IMR-90 (cell line): Measurements from ENCODE around the gene PDXDC1.
"Not testable (repeated sequence)": the region's sequence is repeated elsewhere in the genome, so short reads cannot be mapped to it uniquely, and the experiment has no call there.

ENCODE experiments used
- NFE2L2 ChIP-seq: fragments of 150-350 bp; IDR thresholded peaks from 2 replicates; pipeline ENCODE4 v1.6.1; 2016; ENCODE audit warnings: low read depth, mild to moderate bottlenecking, low read length
- POLR2A ChIP-seq: IDR thresholded peaks from 2 replicates; pipeline ENCODE4 v1.6.1; 2012; ENCODE audit warnings: mild to moderate bottlenecking, low read depth, low read length
- RAD21 ChIP-seq: IDR thresholded peaks from 2 replicates; pipeline ENCODE4 v1.6.1; 2012; ENCODE audit warnings: low read length, improper control_type of control experiment
- TF ChIP-seq, protein P1 (sequence below): conservative IDR thresholded peaks from 2 replicates; pipeline ENCODE4 v1.5.1; 2012; ENCODE audit warnings: mild to moderate bottlenecking, low read depth, low read length, improper control_type of control experiment

DNA sequence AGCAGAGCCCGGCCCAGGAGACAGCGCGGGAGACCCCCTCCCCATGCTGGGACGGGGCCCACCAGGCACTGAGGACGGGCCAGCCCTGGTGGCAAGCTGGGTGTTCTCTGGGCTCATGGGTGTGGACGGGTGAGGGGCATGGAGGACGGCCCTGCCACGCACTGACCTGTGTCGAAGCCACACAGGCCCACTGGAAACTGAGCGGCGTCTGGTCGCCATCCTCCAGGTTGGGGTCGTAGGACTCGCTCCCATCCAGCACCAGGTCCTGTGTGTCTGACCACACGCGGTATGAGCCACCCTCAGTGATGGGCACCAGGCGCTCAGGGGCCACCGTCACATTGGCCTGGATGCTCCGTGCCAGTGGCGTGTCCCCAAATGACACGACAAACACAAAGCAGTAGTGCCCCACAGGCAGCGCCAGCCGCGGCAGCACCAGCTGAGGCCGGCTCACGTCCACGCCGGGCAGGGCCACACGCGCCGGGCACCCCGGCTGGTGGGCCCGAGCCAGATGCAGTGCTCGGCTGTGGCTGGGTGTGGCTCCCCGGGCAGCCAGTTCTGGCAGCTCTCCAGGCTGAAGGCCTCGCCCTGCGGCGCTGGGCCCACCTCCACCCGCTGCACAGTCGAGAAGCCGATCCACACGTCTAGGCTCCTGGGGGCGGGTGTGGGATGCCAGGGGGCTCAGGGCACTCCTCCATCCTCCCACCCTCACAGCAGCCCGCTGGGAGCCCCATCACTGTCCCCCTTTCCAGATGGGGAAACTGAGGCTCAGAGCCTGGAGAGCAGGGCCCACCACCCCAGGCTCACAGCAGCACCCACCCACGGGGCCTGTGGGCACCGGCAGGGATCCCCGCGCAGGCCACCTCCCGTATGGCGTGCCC lies 160.9 kb downstream of the PDXDC1 start:
- TF ChIP-seq, protein P1, sequence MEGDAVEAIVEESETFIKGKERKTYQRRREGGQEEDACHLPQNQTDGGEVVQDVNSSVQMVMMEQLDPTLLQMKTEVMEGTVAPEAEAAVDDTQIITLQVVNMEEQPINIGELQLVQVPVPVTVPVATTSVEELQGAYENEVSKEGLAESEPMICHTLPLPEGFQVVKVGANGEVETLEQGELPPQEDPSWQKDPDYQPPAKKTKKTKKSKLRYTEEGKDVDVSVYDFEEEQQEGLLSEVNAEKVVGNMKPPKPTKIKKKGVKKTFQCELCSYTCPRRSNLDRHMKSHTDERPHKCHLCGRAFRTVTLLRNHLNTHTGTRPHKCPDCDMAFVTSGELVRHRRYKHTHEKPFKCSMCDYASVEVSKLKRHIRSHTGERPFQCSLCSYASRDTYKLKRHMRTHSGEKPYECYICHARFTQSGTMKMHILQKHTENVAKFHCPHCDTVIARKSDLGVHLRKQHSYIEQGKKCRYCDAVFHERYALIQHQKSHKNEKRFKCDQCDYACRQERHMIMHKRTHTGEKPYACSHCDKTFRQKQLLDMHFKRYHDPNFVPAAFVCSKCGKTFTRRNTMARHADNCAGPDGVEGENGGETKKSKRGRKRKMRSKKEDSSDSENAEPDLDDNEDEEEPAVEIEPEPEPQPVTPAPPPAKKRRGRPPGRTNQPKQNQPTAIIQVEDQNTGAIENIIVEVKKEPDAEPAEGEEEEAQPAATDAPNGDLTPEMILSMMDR = not testable (repeated sequence)
- TF ChIP-seq NFE2L2, POLR2A, RAD21: not testable (repeated sequence)
